Measurements from ENCODE around the gene GDA. TPM values are rescaled to one million over a fixed set of nuclear protein-coding genes. Genes with fewer than 3 reads are reported as not detected.
"Not testable (repeated sequence)": the region's sequence is repeated elsewhere in the genome, so short reads cannot be mapped to it uniquely, and the experiment has no call there.

The GDA gene
- total RNA-seq, 1 donor from 2014 or later: 3.1 TPM

DNA sequence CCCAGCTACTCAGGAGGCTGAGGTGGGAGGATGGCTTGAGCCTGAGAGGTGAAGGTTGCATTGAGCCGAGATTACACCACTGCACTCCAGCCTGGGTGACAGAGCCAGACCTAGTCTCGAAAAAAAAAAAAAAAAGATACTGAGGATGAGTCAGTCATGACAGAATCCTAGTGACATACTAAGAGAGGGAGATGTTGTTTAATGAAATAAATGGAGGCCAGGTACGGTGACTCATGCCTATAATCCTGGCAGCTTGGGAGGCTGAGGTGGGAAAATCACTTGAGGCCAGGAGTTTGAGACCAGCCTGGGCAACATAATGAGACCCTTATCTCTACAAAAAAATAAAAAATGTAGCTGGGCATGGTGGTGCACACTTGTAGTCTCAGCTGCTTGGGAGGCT, 108.6 kb downstream of the GDA start:
- no peak for DNase-seq (ENCODE audit: missing footprints)
- ATAC-seq: no peak
- intact Hi-C loops (cut with DNase I): no loop called here

- no peak for ATAC-seq
- no peak for DNase-seq (ENCODE audit: missing footprints)
- intact Hi-C loops (cut with DNase I): no loop called here
Measured at GRCh38 chr9:72262063-72262462, 112.8 kb downstream of the GDA start.

DNA sequence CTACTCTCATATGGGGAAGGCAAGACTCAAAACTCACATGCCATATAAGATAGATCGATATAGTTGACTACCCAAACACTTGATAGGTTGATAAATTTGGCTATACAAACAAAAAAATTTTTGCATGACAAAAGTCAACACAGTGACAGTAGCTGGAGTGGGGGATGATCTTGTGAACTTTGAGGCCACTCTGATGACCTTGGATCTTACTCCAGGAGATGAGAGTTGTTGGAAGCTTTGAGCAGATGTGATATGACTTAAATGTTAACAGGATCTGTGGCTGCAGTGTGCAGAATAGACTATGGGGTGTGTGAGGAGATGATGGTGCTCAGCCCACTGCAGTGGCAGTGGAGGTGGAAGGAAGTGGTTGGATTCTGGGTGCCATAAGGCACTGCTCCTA, 114.3 kb downstream of the GDA start:
- intact Hi-C loops (cut with DNase I): no loop called here

GRCh38 chr9:72268961-72269360, 119.7 kb downstream of the GDA start:
- ATAC-seq: no peak
- intact Hi-C loops (cut with DNase I): no loop called here
- DNase-seq (ENCODE audit: missing footprints): no peak

More for the DNA sequence above, 114.3 kb downstream of the GDA start:
- no peak for ATAC-seq
- DNase-seq (ENCODE audit: missing footprints): no peak

GRCh38 chr9:72270359-72270758, 121.1 kb downstream of the GDA start:
- not testable (repeated sequence) for DNase-seq (ENCODE audit: missing footprints); ATAC-seq
- intact Hi-C loops (cut with DNase I): loop anchor here (5.0 to 10.0 kb wide), 2 partner anchors 398 to 466 kb away; no protein-coding TSS in a partner anchor

DNA sequence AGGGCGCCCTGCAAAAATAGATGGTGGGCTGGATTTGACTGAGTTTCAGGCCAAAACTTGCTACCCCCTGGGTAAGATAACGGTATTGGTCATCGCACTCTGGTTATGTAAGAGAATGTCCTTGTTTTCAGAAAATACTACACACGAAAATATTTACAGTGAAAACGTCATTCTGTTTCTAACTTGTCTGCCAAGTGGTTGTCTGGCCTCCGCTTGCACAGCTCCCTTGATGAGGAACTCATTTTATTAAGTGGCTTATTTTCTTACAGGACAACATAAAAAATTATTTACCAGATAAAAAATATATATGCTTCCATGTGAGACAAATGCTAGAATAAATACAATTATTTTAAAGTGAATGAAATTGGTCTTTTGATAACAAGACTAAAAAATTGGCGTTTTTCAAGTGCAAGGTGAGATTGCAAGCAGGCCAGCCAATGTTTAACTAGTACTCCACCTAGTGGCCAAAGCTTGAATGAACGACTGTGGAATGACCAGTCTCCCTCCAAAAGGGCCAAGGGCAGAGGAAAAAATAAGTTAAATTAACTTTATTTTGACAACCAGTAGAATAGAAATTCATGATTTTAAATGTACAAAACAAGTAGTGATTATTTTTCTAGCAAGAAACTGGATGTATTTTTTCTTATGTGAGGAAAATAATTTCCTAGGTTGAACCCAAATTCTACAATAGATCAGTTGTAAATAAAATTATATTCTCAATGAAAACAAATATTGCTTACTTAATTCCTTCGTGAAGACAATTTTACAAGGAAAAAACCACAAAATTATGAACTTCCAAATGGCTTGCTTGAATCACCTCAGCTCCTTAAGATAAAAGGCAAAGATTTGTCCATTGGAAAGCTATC, 122.6 kb downstream of the GDA start:
- intact Hi-C loops (cut with DNase I): loop anchor here (1.0 to 10.0 kb wide), 3 partner anchors 233 to 467 kb away; no protein-coding TSS in a partner anchor
- ATAC-seq (peak; percentile 59), DNase-seq (ENCODE audit: missing footprints) (no peak)

DNA sequence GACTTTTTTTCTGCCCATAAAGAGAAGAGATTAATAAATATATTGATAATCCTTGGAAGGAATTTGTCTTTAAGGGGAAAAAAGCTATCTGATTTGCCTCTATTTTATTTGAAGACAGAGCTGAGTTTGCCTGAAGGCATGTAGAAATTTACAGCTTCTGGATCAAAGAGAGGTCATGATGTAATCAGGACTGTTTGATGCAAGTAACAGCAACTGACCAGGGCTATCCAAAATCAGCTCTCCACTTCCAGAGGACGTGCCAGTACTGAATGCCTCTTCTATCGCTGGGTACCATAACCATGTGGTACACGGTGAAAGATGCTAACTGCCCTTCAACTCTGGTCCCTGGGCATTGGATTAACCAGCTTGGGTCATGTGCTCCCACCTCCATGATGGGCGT, 125.2 kb downstream of the GDA start:
- ATAC-seq (no peak), DNase-seq (ENCODE audit: missing footprints) (no peak)
- intact Hi-C loops (cut with DNase I): loop anchor here (5.0 to 10.0 kb wide), 2 partner anchors 402 to 470 kb away; no protein-coding TSS in a partner anchor

- intact Hi-C loops (cut with DNase I): loop anchor here (5.0 to 10.0 kb wide), 2 partner anchors 403 to 470 kb away; no protein-coding TSS in a partner anchor
- ATAC-seq (no peak), DNase-seq (ENCODE audit: missing footprints) (no peak)
Measured at GRCh38 chr9:72274916-72275315, 125.7 kb downstream of the GDA start.

DNA sequence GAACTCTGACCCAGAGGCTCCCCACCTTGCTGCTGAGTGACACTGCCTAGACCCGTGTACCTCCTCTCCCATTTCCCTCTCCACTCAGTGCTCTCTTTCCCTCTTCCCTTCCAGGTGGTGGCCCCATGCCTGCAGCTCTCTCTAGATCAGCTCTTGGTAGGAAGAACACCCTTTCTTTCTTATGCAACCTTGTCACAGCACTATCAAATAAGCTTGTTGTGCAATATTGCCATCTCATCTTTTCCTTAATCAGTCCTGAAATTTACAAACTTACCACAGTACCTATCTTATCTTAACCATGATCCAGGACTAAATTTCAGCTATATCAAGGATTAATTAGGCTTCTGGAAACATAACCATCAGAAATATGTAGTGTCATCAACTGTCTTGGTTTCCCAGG, 127.2 kb downstream of the GDA start:
- no peak for ATAC-seq
- no peak for DNase-seq (ENCODE audit: missing footprints)
- intact Hi-C loops (cut with DNase I): loop anchor here (10.0 kb wide), 1 partner anchor 472 kb away; no protein-coding TSS in a partner anchor

- DNase-seq (ENCODE audit: missing footprints) (no peak), ATAC-seq (no peak)
- intact Hi-C loops (cut with DNase I): loop anchor here (10.0 kb wide), 1 partner anchor 474 kb away; no protein-coding TSS in a partner anchor
Measured at GRCh38 chr9:72278959-72279358, 129.7 kb downstream of the GDA start.

DNA sequence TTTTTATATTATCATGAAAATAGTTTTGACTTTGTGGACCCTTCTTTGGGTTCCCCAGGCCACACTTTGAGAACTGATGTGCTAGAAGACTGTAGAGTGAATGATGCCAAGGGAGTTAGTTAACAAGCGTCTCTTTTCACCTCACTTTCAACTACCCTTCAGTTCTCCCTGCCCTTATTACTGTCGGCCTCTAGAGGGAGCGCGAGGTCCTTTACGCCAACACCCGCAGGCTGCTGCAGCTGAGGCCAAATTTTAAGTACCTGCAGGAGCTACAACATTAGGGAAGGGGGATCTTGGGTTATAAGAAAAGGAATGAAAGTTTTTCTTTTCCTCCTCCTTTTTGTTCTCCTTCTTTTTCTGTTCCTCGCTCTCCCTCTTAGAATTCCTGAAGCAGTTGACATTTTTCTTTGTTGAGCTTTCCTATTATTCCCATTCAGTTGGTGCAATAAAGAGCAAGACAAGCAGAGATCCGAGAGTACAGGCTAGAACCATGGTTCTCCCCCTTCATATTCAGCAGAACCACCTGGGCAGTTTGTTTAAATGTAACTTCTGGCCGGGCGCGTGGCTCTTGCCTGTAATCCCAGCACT, 131.8 kb downstream of the GDA start:
- DNase-seq (ENCODE audit: missing footprints) (peak; percentile 87), ATAC-seq (peak; percentile 78)
- intact Hi-C loops (cut with DNase I): loop anchor here (5.0 kb wide), 1 partner anchor 541 kb away; no protein-coding TSS in a partner anchor

GRCh38 chr9:72289401-72289800, 140.2 kb downstream of the GDA start:
- intact Hi-C loops (cut with DNase I): no loop called here
- no peak for ATAC-seq
- no peak for DNase-seq (ENCODE audit: missing footprints)

DNA sequence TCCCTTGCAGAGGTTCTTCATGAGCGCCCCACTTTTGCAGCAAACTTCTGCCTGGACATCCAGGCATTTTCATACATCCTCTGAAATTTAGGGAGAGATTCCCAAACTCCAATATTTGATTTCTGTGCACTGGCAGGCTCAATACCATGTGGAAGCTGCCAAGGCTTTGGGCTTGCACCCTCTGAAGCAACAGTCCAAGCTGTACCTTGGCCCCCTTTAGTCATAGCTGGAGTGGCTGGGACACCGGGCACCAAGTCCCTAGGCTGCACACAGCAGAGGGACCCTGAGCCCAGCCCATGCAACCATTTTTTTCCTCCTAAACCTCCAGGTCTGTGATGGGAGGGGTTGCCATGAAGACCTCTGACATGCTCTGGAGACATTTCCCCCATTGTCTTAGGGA, 141.1 kb downstream of the GDA start:
- DNase-seq (ENCODE audit: missing footprints) (no peak), ATAC-seq (no peak)
- intact Hi-C loops (cut with DNase I): no loop called here

GRCh38 chr9:72291576-72291975, 142.3 kb downstream of the GDA start:
- ATAC-seq; DNase-seq (ENCODE audit: missing footprints); intact Hi-C loops (cut with DNase I): not testable (repeated sequence)

DNA sequence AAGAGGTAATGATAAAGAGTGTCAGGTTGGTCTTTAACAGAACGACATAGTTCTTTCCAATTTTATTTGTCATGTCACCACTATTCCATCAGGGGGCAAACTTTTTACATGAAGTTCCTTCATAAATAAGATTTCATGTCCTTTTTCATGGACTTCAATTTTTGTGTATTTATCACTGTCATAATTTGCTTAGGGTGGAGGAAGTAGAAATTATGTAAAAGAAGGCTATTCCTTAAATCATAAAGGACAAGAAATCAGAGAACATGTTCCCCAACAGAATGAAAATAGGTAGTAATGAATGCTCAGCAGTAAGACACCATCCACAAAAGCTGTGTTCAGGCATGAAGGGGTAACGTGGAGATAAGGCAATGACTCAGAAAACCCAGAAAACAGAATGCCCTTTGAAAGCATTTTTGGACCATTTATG, 143.0 kb downstream of the GDA start:
- ATAC-seq: peak; percentile 46
- intact Hi-C loops (cut with DNase I): loop anchor here (2.0 kb wide), 1 partner anchor 301 kb away; no protein-coding TSS in a partner anchor
- DNase-seq (ENCODE audit: missing footprints): no peak

DNA sequence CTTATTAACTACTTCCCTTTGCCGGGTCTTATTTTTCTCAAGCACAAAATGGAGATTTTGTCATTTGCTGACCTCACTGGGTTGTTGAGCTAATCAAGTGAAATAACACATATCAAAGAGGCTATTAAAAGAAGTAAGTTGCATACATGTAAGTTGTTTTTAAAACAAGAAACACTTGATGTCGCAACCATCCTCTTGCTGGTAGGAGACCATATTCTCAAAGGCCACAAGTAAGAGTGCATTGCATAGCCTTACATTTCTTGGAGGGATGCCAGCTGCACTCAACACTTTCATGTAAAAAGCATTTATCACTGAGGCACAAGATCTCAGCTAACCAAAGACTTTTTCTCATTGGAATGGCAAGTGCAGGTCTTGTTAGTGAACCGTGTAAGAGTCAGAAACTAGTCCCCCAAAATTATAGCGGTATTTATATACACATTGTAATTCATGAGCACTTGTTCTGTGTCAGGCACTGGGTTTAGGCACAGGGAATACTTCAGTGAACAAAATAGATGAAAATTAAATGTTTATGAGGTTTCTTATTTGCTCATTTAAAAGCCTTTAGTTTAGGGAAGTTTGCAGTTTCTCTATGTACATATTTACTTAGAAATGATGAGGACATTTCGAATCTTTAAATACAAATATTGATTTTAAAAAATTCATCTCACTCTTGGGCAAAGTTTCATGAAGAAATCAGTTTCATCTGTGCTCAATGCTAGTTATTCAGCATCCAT, 143.8 kb downstream of the GDA start:
- intact Hi-C loops (cut with DNase I): loop anchor here (2.0 kb wide), 1 partner anchor 300 kb away; no protein-coding TSS in a partner anchor
- no peak for ATAC-seq
- DNase-seq (ENCODE audit: missing footprints): no peak

DNA sequence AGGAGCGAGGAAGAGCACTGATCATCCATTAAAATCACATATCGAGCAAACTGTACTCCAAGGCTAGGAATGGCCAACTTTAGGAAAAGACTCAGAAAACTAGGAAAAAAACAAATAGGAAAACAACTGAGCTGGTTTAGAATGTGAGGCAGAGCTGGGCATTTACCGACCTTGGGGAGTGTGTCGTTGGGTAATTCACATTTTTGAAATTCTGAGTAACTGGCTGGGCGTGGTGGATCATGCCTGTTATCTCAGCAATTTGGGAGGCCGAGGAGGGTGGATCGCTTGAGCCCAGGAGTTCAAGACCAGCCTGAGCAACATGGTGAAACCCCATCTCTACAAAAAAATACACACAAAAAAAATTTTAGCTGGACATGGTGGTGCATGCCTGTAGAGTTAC, 145.7 kb downstream of the GDA start:
- intact Hi-C loops (cut with DNase I): no loop called here
- DNase-seq (ENCODE audit: missing footprints) (no peak), ATAC-seq (no peak)

DNA sequence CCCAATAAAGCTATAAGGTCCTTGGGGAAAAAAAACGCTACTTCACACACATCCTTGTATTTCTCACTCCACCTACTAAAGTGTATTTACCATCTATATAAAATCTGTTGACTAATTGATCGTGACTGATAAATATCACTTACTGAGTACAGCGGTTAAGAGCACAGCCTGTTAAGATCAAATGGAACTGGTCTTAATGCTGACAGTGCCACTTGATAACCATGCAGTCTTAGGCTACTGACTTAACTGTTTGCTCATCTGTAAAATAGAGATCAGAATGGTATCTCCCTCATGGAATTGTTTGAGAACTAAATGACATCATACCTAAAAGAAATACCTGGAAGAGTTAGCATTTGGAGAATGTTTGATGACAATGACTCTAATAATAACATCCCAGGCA, 148.3 kb downstream of the GDA start:
- ATAC-seq (no peak), DNase-seq (ENCODE audit: missing footprints) (no peak)
- intact Hi-C loops (cut with DNase I): no loop called here

DNA sequence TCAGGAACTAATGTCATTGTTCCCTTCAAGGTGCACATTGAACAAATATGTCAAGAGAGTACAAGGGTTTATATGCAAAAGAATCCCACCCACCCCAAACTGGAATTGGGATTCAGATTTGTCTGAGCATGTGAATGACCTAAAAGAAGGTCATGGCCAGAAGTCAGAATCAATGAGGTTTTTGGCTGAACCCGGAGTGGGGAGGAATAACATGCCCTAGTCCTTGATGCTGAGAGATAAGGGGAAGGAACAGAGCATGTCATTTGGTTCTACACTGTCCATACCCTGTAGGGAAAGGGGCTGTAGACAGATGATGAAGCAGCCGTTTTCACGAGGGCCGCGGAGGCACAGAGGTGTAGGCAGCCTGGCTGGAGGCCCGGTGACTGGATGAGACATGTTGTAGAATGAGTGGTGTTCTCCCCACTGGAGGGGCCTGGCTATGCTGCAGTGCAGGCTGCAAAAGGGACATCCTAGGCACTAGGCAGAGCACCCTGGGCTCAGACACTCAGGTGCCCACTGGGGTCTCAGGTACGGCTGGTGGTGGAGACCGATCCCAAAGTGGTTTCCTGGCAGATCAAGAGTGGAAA, 149.9 kb downstream of the GDA start:
- intact Hi-C loops (cut with DNase I): no loop called here
- DNase-seq (ENCODE audit: missing footprints): no peak
- ATAC-seq: no peak

All from Right ventricle myocardium inferior (tissue), 1 donor.